ENCODE results near the gene ZNF630. TPM values are rescaled to one million over a fixed set of nuclear protein-coding genes. Genes with fewer than 3 reads are reported as not detected.
"Not testable (repeated sequence)": the region's sequence is repeated elsewhere in the genome, so short reads cannot be mapped to it uniquely, and the experiment has no call there.

Gene ZNF630
- total RNA-seq, 1 experiment from 2014 or later, result 4.4 TPM

DNA sequence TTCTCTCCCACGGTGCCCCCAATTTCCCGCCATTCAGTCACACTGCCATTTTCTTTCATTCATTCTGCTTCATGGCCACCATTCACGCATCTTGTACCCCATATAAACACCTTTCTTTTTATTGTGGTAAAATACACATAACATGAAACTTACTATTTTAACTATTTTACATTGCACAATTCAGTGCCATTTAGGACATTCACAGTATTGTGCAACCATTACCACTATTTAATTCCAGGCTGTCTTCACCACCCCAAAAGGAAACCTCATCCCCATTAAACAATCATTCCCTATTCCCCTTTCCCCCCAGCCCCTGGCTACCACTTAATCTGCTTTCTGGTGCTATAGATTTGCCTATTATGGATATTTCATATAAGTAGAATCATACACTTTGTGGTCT is 48.7 kb downstream of the ZNF630 start:
- H3K4me3 ChIP-seq (ENCODE audit: low read length), result no peak overlapping the region
- H3K9ac ChIP-seq (ENCODE audit: low read length), result no peak overlapping the region
- H3K4me2 ChIP-seq (ENCODE audit: low read length), result no peak overlapping the region
- no peaks in the 10 kb centered on the region for H3F3A ChIP-seq (ENCODE audit: low read length, unreplicated experiment)
- H3K79me2 ChIP-seq (ENCODE audit: low read length), result no peaks in the 10 kb centered on the region
- CTCF ChIA-PET, result no interaction called here
- BruUV-seq (replicated peaks), result no TSS peak
- H3K4me1 ChIP-seq (ENCODE audit: insufficient read depth, low read length), result no peaks in the 10 kb centered on the region
- POLR2A ChIA-PET (ENCODE audit: unreplicated experiment), result no interaction called here
- H3K27ac ChIP-seq (ENCODE audit: low read length), result no peak overlapping the region
- no peak for TF ChIP-seq EZH2phosphoT487 (IDR thresholded peaks at IDR 0.05; ENCODE audit: borderline replicate concordance, low read length)
- no peak for TF ChIP-seq EZH2 (IDR thresholded peaks at IDR 0.05; ENCODE audit: low read length, unreplicated experiment)
- TF ChIP-seq, protein P1, sequence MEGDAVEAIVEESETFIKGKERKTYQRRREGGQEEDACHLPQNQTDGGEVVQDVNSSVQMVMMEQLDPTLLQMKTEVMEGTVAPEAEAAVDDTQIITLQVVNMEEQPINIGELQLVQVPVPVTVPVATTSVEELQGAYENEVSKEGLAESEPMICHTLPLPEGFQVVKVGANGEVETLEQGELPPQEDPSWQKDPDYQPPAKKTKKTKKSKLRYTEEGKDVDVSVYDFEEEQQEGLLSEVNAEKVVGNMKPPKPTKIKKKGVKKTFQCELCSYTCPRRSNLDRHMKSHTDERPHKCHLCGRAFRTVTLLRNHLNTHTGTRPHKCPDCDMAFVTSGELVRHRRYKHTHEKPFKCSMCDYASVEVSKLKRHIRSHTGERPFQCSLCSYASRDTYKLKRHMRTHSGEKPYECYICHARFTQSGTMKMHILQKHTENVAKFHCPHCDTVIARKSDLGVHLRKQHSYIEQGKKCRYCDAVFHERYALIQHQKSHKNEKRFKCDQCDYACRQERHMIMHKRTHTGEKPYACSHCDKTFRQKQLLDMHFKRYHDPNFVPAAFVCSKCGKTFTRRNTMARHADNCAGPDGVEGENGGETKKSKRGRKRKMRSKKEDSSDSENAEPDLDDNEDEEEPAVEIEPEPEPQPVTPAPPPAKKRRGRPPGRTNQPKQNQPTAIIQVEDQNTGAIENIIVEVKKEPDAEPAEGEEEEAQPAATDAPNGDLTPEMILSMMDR (conservative IDR thresholded peaks at IDR 0.05; ENCODE audit: low read depth, low read length), result no peak
- no peak overlapping the region for H2AFZ ChIP-seq (ENCODE audit: low read length)
- ATAC-seq (no peak), DNase-seq (no peak)
- H4K20me1 ChIP-seq (ENCODE audit: low read length), result no peaks in the 10 kb centered on the region
- H3K36me3 ChIP-seq (ENCODE audit: low read depth, low read length), result no peaks in the 10 kb centered on the region
- H3K9me2 ChIP-seq (replicated peaks; ENCODE audit: low read length), result no peaks in the 10 kb centered on the region
- no peaks in the 10 kb centered on the region for H3K9me3 ChIP-seq (ENCODE audit: low read length)
- intact Hi-C loops (cut with micrococcal nuclease), result loop anchor here (10.0 kb wide), 1 partner anchor 368 kb away; the partner anchor contains the start of genes ELK1 and UXT
- no peaks in the 10 kb centered on the region for H3K27me3 ChIP-seq (ENCODE audit: low read length)

DNA sequence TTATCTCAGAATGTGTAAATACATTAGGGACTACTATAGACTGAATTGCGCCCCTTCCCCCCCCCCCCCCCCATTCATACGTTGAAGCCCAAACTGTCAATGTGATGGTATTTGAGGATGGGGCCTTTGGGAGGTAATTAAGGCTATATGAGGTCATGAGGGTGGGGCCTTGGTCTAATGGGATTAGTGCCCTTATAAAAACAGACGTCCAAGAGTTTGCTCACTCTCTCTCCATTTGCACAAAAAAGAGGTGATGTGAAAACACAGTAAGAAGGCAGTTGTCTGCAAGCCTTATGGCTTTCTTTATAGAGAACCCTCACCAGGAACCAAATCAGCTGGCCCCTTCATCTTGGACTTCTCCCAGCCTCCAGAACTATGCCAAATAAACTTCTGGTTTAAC is 49.3 kb downstream of the ZNF630 start:
- no peaks in the 10 kb centered on the region for H3K9me3 ChIP-seq (ENCODE audit: low read length)
- H3K9ac ChIP-seq (ENCODE audit: low read length), result no peak overlapping the region
- ATAC-seq (no peak), DNase-seq (no peak)
- H3K4me2 ChIP-seq (ENCODE audit: low read length), result peak overlapping the region; percentile 82; the same call in 1 of the 2 replicates
- no peaks in the 10 kb centered on the region for H3K36me3 ChIP-seq (ENCODE audit: low read depth, low read length)
- H2AFZ ChIP-seq (ENCODE audit: low read length), result no peak overlapping the region
- intact Hi-C loops (cut with micrococcal nuclease), result loop anchor here (10.0 kb wide), 1 partner anchor 367 kb away; the partner anchor contains the start of genes ELK1 and UXT
- CTCF ChIA-PET, result no interaction called here
- no peaks in the 10 kb centered on the region for H3K27me3 ChIP-seq (ENCODE audit: low read length)
- BruUV-seq (replicated peaks), result no TSS peak
- no peak for TF ChIP-seq EZH2 (IDR thresholded peaks at IDR 0.05; ENCODE audit: low read length, unreplicated experiment)
- TF ChIP-seq, protein P1 (conservative IDR thresholded peaks at IDR 0.05; ENCODE audit: low read depth, low read length), result no peak
- TF ChIP-seq EZH2phosphoT487 (IDR thresholded peaks at IDR 0.05; ENCODE audit: borderline replicate concordance, low read length), result no peak
- POLR2A ChIA-PET (ENCODE audit: unreplicated experiment), result no interaction called here
- no peaks in the 10 kb centered on the region for H3K9me2 ChIP-seq (replicated peaks; ENCODE audit: low read length)
- H3K4me3 ChIP-seq (ENCODE audit: low read length), result no peak overlapping the region
- H4K20me1 ChIP-seq (ENCODE audit: low read length), result no peaks in the 10 kb centered on the region
- no peaks in the 10 kb centered on the region for H3K79me2 ChIP-seq (ENCODE audit: low read length)
- H3K27ac ChIP-seq (ENCODE audit: low read length), result no peak overlapping the region
- H3F3A ChIP-seq (ENCODE audit: low read length, unreplicated experiment), result no peaks in the 10 kb centered on the region
- H3K4me1 ChIP-seq (ENCODE audit: insufficient read depth, low read length), result no peaks in the 10 kb centered on the region

DNA sequence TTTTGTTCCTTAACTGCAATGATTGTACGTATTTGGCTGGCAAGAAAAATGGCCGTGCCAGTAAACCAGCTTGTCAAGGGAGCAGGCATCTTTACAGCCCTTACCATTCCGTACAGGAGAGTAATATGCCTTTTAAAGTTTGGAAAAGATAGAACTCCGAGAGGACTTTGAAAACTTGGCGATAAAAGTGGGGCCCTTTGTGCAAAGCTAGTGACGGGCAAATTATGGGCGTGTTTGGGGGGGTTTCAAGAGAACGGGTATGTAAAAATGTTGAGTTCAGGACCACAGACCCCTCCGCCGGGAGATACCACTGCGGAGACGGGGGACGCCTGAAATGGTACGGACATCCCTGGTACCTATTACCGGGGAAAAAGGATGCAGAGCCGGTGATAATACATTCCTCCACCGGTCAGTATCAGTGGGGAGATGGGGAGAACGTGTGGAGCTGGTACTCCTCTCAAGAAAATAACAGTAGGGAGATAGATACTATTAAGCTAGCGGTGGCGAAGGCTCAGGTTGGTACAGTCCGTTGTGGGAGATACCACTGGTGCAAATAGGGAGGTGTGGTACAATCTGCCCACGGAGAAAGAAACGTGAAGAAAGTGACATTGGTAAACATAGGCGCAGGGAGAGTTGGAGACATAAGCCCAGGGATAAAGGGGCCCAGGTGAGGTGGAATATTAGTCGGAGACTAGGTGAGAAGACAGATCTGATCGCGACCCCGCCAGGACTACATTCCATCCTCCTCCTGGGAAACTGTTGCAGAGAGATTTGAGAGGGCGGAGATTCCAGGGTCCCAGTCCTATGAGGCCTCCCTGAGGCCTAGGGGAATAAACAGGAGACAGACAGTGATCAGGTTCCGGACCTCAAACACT is 50.2 kb downstream of the ZNF630 start:
- H3K9me2 ChIP-seq (replicated peaks; ENCODE audit: low read length), result no peaks in the 10 kb centered on the region
- no peaks in the 10 kb centered on the region for H3F3A ChIP-seq (ENCODE audit: low read length, unreplicated experiment)
- H3K36me3 ChIP-seq (ENCODE audit: low read depth, low read length), result no peaks in the 10 kb centered on the region
- H3K9ac ChIP-seq (ENCODE audit: low read length), result peak overlapping the region; percentile 92
- intact Hi-C loops (cut with micrococcal nuclease), result loop anchor here (10.0 kb wide), 1 partner anchor 366 kb away; the partner anchor contains the start of genes ELK1 and UXT
- peak overlapping the region; percentile 82 for H3K4me2 ChIP-seq (ENCODE audit: low read length)
- peak overlapping the region; percentile 71 for H3K4me3 ChIP-seq (ENCODE audit: low read length)
- no peak for TF ChIP-seq EZH2phosphoT487 (IDR thresholded peaks at IDR 0.05; ENCODE audit: borderline replicate concordance, low read length)
- no peaks in the 10 kb centered on the region for H3K9me3 ChIP-seq (ENCODE audit: low read length)
- H3K79me2 ChIP-seq (ENCODE audit: low read length), result no peaks in the 10 kb centered on the region
- peak; percentile 68 for DNase-seq
- ATAC-seq, result peak; percentile 87
- ChIA-PET POLR2A (ENCODE audit: unreplicated experiment) (interaction anchor here (0.5 kb wide), 1 partner anchor 1019 kb away, joined by 3 read pairs; no protein-coding TSS in a partner anchor), CTCF (no interaction called here)
- H3K4me1 ChIP-seq (ENCODE audit: insufficient read depth, low read length), result no peaks in the 10 kb centered on the region
- BruUV-seq (replicated peaks), result no TSS peak
- H3K27ac ChIP-seq (ENCODE audit: low read length), result peak overlapping the region; percentile 62
- H3K27me3 ChIP-seq (ENCODE audit: low read length), result no peaks in the 10 kb centered on the region
- H4K20me1 ChIP-seq (ENCODE audit: low read length), result no peaks in the 10 kb centered on the region
- H2AFZ ChIP-seq (ENCODE audit: low read length), result peak overlapping the region; percentile 99

DNA sequence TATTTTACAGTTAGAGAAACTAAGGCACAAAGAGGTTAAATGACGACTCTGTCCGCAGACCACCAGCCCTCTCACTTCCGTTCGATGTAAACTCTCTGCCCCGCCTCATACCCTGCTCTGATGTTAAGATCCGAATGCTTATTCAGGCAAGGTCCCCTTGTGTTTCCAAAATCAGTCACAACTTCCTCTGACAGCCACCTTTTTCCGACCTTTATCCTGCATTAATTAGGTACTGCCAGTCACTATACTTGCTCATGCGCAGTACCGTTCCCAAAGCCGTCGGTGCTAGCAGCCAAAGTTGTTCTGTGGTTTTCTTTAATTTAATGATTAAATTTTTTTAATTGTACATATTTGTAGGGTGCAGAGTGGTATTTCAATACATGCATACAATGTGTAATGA is 51.0 kb downstream of the ZNF630 start:
- H3K36me3 ChIP-seq (ENCODE audit: low read depth, low read length); H3K27me3 ChIP-seq (ENCODE audit: low read length); BruUV-seq (replicated peaks); H4K20me1 ChIP-seq (ENCODE audit: low read length); H3F3A ChIP-seq (ENCODE audit: low read length, unreplicated experiment); H3K9ac ChIP-seq (ENCODE audit: low read length); ATAC-seq; H3K4me1 ChIP-seq (ENCODE audit: insufficient read depth, low read length); H3K27ac ChIP-seq (ENCODE audit: low read length); CTCF ChIA-PET; DNase-seq; H3K9me3 ChIP-seq (ENCODE audit: low read length); H3K79me2 ChIP-seq (ENCODE audit: low read length); H3K9me2 ChIP-seq (replicated peaks; ENCODE audit: low read length): not testable (repeated sequence)
- H2AFZ ChIP-seq (ENCODE audit: low read length), result peak overlapping the region; percentile 99; the same call in 1 of the 2 replicates
- POLR2A ChIA-PET (ENCODE audit: unreplicated experiment), result interaction anchor here (0.5 kb wide), 1 partner anchor 1020 kb away, joined by 3 read pairs; no protein-coding TSS in a partner anchor
- H3K4me3 ChIP-seq (ENCODE audit: low read length), result peak overlapping the region; percentile 71
- H3K4me2 ChIP-seq (ENCODE audit: low read length), result peak overlapping the region; percentile 82; the same call in 1 of the 2 replicates
- intact Hi-C loops (cut with micrococcal nuclease), result loop anchor here (10.0 kb wide), 1 partner anchor 366 kb away; the partner anchor contains the start of genes ELK1 and UXT

Data from PC-3 (cell line).